HK-2 (cell line): ENCODE results near the gene LRRTM4.
"Not testable (repeated sequence)": the region's sequence is repeated elsewhere in the genome, so short reads cannot be mapped to it uniquely, and the experiment has no call there.

Experiments used
- DNase-seq: peaks from one replicate; pipeline ENCODE4 v3.0.0-alpha.2; 2018; ENCODE audit not compliant: unreplicated experiment

The LRRTM4 gene

DNA sequence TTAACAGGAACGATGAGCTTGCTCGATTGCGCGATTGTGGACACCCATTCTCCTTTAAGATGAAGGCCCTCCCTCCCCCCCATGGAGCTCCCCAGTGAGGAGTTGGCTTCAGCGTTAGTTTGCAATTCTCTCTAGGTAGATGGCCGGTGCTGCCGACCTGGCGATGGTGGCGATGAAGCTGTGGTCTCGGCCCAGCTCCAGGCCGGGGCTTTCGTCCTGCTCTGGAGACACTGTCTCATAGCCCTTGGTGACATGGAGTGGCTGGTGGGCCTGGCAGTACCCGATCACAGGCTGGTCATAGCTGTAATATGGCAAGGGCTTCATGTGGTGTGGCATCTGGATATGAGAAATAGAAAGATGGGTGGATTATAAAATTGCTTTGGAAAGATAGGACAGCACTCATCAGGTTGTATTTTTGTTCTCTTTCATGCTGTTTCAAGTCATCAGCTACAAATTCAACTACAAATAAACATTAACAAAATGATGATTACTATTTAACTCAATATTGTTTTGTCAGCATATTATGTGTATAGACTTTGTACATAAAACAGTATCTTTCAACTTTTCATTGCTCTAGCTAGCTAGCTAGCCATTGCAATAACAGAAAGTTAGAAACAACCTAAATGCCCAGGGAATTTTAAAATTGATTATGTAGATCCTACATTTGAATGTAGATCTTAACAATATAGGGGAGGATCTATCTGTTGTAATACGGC, 773.4 kb downstream of the LRRTM4 start:
- DNase-seq, result no peak

DNA sequence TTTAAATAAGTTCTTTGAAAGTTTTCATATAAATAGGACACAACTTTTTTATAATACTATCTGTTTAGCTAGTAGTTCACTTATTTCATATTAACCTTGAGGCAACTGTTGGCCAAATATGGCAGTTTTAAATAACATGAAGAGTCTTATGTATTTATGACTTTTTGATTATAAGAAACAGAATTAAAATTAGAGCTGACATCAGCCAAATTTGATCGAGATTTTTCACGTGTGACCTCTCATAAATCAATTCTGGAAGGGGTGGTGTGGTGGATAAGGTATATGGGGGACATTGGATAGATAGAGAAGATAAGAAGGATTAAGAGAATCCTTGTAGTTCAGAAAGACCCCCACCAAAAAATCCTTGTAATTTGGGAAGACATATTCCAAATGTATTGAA, 776.6 kb downstream of the LRRTM4 start:
- no peak for DNase-seq

DNA sequence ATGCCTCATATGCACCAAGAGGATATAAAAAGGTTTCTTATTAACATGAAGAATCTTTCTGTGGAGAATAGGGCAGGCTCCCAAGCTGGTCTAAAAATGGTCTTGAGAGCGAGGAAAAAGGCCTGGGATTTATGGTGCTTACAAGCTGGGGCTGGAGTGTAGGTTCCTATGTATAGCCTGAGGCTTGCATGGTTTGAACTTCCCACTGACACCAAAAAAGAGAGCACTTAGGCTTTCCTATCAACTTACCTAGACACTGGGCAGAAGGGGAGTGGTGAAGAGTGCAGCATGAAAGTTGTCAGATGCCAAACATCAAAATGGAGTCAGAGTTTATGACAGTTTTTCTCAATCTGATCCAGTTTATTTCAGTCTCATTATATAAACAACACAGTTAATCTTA, 784.6 kb downstream of the LRRTM4 start:
- no peak for DNase-seq

DNA sequence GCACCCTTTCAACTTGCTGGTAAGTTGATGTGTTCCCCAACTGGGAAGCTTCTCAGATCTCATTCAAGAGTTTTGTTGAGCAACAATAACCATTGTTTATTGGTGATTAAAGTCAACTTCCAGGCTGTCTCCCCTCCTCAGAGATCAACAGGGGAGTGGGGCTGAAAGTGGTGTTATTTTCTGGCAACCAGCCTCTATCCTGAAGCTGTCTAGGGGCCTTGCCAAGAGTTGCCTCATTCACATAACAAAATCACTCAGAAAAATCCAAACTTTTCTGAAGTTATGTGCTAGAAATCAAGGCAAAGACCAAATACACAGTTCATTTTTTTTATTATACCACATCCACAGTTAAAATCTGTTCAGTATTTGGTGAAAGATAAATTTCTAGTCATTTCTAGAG, 788.4 kb downstream of the LRRTM4 start:
- DNase-seq, result no peak

DNA sequence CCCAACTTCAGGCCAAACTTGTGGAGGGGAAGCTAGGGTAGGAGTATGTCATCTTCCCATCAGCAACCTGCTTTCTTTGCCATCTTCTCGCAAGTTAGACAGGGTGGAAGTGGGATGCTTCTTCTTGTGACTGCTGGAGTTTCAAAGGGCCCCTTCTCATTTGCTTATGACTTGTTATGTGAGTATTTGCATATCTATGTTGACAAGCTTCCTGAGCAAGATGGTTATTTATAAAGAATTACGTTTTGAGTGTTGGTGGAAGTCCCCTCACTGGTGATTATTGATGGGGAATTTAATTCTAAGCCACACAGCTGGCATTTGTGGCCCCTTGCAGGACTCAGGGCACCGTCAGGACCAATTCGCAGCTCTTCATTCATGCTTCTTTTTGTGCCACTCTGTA, 791.0 kb downstream of the LRRTM4 start:
- DNase-seq, result no peak

DNA sequence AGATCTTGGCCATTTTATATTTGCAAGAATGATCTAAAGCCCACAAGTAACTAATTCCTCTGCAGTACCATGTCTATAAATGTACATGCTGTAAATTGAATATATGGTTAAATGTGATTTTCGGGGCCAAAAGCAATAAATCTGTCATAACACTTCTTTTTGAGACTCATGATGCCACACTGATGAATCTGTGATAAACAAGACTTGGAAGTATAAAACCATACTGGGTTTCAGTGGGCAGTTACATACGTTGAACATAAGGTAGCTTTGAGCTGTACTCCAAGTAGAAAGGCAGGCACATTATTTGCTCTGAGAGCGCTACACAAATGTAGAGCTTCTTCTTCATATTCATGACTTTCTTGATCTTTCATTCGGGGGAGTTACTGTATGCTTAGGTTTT, 792.2 kb downstream of the LRRTM4 start:
- no peak for DNase-seq

DNA sequence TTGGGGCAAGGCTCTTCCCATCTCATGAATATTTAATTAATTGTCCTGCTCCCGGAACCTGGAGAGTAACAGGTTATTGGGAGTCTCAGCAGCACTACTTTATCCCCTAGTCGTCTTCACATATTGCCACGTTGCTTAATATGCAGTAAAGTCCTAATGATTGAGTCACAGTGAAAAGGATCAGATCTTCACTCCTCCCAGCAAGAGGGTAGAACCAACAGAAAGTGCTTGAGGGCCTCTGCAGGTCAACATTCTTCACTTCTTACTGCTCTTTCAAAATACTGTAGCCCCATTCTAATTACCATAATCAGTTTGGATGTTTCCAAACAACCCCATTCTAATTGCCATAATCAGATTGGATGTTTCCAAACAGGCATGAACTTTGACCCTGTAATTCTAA, 801.0 kb downstream of the LRRTM4 start:
- no peak for DNase-seq

DNA sequence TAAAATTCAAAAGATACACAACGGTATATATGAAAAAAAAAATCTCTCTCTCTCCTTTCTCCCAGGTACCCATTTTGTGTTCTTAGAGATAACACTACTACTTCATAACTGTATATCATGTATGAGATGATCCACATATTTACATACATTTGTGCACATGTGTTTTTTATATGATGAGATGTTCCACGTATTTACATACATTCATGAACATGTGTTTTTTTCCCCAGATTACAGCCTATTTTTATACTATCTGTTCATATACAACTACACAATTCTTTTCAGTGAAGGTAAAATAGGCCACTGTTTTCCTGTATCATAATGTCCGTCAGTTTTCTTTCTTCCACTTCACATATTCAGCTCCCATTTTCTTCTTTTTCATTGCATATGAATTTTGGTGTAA, 808.9 kb downstream of the LRRTM4 start:
- no peak for DNase-seq

DNA sequence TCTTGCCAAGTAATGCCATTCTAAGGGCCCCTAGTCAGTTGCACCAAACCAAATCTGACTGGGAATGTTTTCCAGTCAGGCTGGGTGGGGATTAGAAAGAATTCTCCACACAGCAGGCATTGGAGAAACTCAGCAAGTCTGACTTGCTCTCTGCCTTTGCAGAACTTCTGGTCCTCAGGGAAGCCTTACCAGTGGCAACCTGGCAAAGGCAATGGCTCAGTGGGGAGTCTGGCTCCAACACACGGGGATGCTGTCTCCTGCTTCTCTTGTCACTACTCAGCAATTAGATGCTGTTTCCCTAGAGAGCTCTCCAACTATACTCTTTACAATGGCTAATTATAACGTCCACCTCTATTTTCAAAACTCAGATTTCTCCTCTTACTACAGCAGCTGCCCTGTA, 810.7 kb downstream of the LRRTM4 start:
- no peak for DNase-seq

DNA sequence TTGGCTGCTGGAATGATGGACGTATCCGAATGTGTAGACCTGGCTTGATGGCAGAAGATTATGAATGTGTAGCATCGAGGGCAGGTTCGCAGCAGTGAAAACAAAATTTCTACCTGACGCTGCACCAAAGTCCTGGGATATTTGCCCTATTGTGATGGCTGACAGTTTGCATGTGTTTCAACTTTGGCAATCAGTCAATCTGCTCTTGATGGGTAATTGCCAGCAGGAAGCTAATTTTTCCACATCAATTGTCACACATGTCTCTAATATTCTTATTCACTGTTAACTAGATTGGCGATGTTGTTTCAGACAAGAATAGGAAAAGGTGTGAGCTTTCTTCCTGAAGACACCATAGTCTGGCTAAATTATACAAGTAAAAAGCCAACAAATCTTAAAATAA, 821.3 kb downstream of the LRRTM4 start:
- no peak for DNase-seq

DNA sequence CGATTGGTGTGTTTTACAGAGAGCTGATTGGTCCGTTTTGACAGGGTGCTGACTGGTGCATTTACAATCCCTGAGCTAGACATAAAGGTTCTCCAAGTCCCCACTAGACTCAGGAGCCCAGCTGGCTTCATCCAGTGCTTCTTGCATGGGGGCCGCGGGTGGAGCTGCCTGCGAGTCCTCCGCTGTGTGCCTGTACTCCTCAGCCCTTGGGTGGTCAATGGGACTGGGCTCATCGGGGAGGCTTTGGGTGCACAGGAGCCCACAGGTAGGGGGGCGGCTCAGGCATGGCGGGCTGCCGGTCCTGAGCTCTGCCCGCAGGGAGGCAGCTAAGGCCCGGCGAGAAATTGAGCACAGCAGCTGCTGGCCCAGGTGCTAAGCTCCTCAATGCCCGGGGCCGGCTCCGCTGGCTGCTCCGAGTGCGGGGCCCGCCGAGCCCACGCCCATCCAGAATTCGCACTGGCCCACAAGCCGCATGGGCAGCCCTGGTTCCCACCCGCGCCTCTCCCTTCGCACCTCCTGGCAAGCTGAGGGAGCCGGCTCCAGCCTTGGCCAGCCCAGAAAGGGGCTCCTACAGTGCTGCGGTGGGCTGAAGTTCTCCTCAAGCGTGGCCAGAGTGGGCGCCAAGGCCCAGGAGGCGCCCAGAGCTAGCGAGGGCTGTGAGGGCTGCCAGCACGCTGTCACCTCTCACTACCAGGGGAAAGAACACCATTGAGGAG, 824.0 kb downstream of the LRRTM4 start:
- not testable (repeated sequence) for DNase-seq
